Right atrium auricular region (tissue), 2 donors: ENCODE data around the gene HIBCH. TPM values are rescaled to one million over a fixed set of nuclear protein-coding genes. Genes with fewer than 3 reads are reported as not detected.

Source experiments
- DNase-seq: peaks from one replicate; pipeline ENCODE4 v3.0.0-alpha.2; 2019; ENCODE audit warnings: low spot score
- H3K27ac ChIP-seq, 2 donors: fragments of 200-600 bp; sonication (generic); 1 replicate in 1 of 2; 2 replicates in 1 of 2; pipeline ENCODE4 v1.5.1; 2016 to 2019
- H3K27me3 ChIP-seq, 2 donors: fragments of 200-600 bp; sonication (generic); one replicate each; pipeline versions ENCODE4 v1.5.1 to v1.6.0; 2017 to 2019
- H3K36me3 ChIP-seq: fragments of 200-600 bp; sonication (generic); one replicate; pipeline ENCODE4 v1.5.1; 2016
- H3K4me1 ChIP-seq, 2 donors: fragments of 200-600 bp; sonication (generic); one replicate each; pipeline versions ENCODE4 v1.5.1 to v1.6.0; 2017 to 2019
- H3K4me3 ChIP-seq, 2 donors: fragments of 200-600 bp; sonication (generic); 1 replicate in 1 of 2; 2 replicates in 1 of 2; pipeline ENCODE4 v1.5.1; 2017 to 2019; ENCODE audit warnings: mild to moderate bottlenecking in 1 of 2, moderate library complexity in 1 of 2
- H3K9me3 ChIP-seq, 2 donors: fragments of 200-600 bp; sonication (generic); one replicate each; pipeline ENCODE4 v1.5.1; 2019
- CTCF ChIP-seq, 2 donors: fragments of 200-600 bp; sonication (generic); IDR thresholded peaks; one replicate each; pipeline ENCODE4 v1.5.1; 2019; ENCODE audit warnings: antibody characterized with exemption in 2 of 2
- total RNA-seq, 2 donors: library from RNA; depleted of rRNA; stranded (reverse); fragments of >200 nt; gene quantifications; one replicate each; pipeline ENCODE4 v1.1.0, GENCODE V29; 2016

Gene HIBCH
- total RNA-seq, result 10 to 100 TPM; 11.9 to 17.6 TPM

- Histone ChIP-seq H3K27me3 (no peaks in the 10 kb centered on the region), H3K9me3 (no peaks in the 10 kb centered on the region), H3K36me3 (no peaks in the 10 kb centered on the region), H3K27ac (peak within 1 kb of the TSS; percentile 81 to 89), H3K4me1 (peaks cover 0 to 16% of the 10 kb centered on the region in 2 donors), H3K4me3 (peak within 1 kb of the TSS; percentile 65 to 74)
- peak; percentile 98 for DNase-seq
- TF ChIP-seq CTCF (IDR thresholded peaks at IDR 0.05), result peak; percentile 12 to 74
These were observed at the start of gene HIBCH for GRCh38 chr2:190319555-190320498. TSS of gene HIBCH (minus strand) at chr2:190319826. CDS start at chr2:190319750, 76 bp downstream.

GRCh38 chr2:190367091-190367490, 47.5 kb upstream of the HIBCH start:
- Histone ChIP-seq H3K36me3 (peaks cover 50% of the 10 kb centered on the region), H3K9me3 (no peaks in the 10 kb centered on the region), H3K4me3 (no peak overlapping the region), H3K27me3 (no peaks in the 10 kb centered on the region), H3K27ac (no peak overlapping the region), H3K4me1 (no peaks in the 10 kb centered on the region)
- DNase-seq, result no peak
- TF ChIP-seq CTCF (IDR thresholded peaks at IDR 0.05), result no peak

- H3K27ac ChIP-seq, result no peak overlapping the region
- H3K36me3 ChIP-seq, result peaks cover 50% of the 10 kb centered on the region
These were observed 46.7 kb upstream of the HIBCH start for GRCh38 chr2:190366248-190366753.

GRCh38 chr2:190365499-190366204, 46.0 kb upstream of the HIBCH start:
- no peak for DNase-seq
- no peak for TF ChIP-seq CTCF (IDR thresholded peaks at IDR 0.05)
- Histone ChIP-seq H3K27ac (no peak overlapping the region), H3K4me1 (no peaks in the 10 kb centered on the region), H3K27me3 (no peaks in the 10 kb centered on the region), H3K4me3 (no peak overlapping the region), H3K36me3 (peaks cover 44% of the 10 kb centered on the region), H3K9me3 (no peaks in the 10 kb centered on the region)

More at GRCh38 chr2:190366248-190366753, 46.7 kb upstream of the HIBCH start:
- no peak for DNase-seq
- H3K4me3 ChIP-seq, result no peak overlapping the region
- no peaks in the 10 kb centered on the region for H3K4me1 ChIP-seq
- H3K9me3 ChIP-seq, result no peaks in the 10 kb centered on the region
- TF ChIP-seq CTCF (IDR thresholded peaks at IDR 0.05), result no peak
- no peaks in the 10 kb centered on the region for H3K27me3 ChIP-seq

GRCh38 chr2:190362894-190363293, 43.3 kb upstream of the HIBCH start:
- H3K4me3 ChIP-seq, result no peak overlapping the region
- no peaks in the 10 kb centered on the region for H3K27me3 ChIP-seq
- H3K4me1 ChIP-seq, result peaks cover 0 to 22% of the 10 kb centered on the region in 2 donors
- H3K9me3 ChIP-seq, result no peaks in the 10 kb centered on the region
- H3K36me3 ChIP-seq, result peaks cover 24% of the 10 kb centered on the region
- no peak for DNase-seq
- no peak overlapping the region for H3K27ac ChIP-seq
- TF ChIP-seq CTCF (IDR thresholded peaks at IDR 0.05), result no peak
